Keratinocyte (primary cell): ENCODE measurements around the gene LCP2.

Source experiments
- CTCF ChIP-seq, 3 experiments: IDR thresholded peaks in 1 of 3; conservative IDR thresholded peaks in 1 of 3; optimal IDR thresholded peaks in 1 of 3; 2 replicates in 2 of 3; 3 replicates in 1 of 3; pipeline versions ENCODE3 to v1.5.1; 2011; ENCODE audit warnings: low read length in 3 of 3, mild to moderate bottlenecking in 3 of 3, moderate library complexity in 2 of 3, control low read depth in 1 of 3, inconsistent platforms in 1 of 3; ENCODE audit not compliant: insufficient read depth in 2 of 3; ENCODE audit errors: extremely low read depth in 1 of 3
- EZH2 ChIP-seq: IDR thresholded peaks from one replicate; pipeline ENCODE4 v1.6.1; 2012; ENCODE audit warnings: inconsistent platforms, mild to moderate bottlenecking, low read length, moderate library complexity

GRCh38 chr5:170345971-170346370 lies 48.4 kb upstream of the LCP2 start:
- no peak for TF ChIP-seq CTCF (optimal IDR thresholded peaks at IDR 0.05 in 1 of 3, IDR thresholded peaks at IDR 0.05 in 1 of 3, conservative IDR thresholded peaks at IDR 0.05 in 1 of 3; ENCODE audit: extremely low read depth in 1 of 3, insufficient read depth in 2 of 3, low read length in 3 of 3)
- TF ChIP-seq EZH2, result no peak
